H54 (cell line): ENCODE data around the gene ASAP2.
"Not testable (repeated sequence)": the region's sequence is repeated elsewhere in the genome, so short reads cannot be mapped to it uniquely, and the experiment has no call there.

ENCODE experiments used
- DNase-seq: peaks from one replicate; pipeline ENCODE4 v3.0.0; 2011; ENCODE audit warnings: low spot score, mixed read lengths; ENCODE audit not compliant: insufficient read length
- FAIRE-seq: peaks from 3 replicates; lab custom pipeline; 2011; peaks lifted over from hg19 to GRCh38; lab: Jason Lieb, UNC
- POLR2A ChIP-seq: IDR thresholded peaks from 2 replicates; pipeline ENCODE4 v1.6.1; 2011; ENCODE audit warnings: low read depth, mild to moderate bottlenecking, low read length

ASAP2 gene

GRCh38 chr2:9397201-9397600 lies 190.6 kb downstream of the ASAP2 start:
- no peak for TF ChIP-seq POLR2A
- FAIRE-seq (no peak), DNase-seq (no peak)

GRCh38 chr2:9398251-9398650 lies 191.6 kb downstream of the ASAP2 start:
- FAIRE-seq, DNase-seq: not testable (repeated sequence)

- TF ChIP-seq POLR2A = no peak
- no peak for FAIRE-seq
- DNase-seq = no peak
These were observed 192.5 kb downstream of the ASAP2 start for GRCh38 chr2:9398881-9399780.

- no peak for FAIRE-seq
- no peak for DNase-seq
These were observed 193.9 kb downstream of the ASAP2 start for GRCh38 chr2:9400268-9401058.

GRCh38 chr2:9401059-9401547 lies 194.5 kb downstream of the ASAP2 start:
- no peak for TF ChIP-seq POLR2A
- DNase-seq (no peak), FAIRE-seq (no peak)

More at GRCh38 chr2:9400268-9401058, 193.9 kb downstream of the ASAP2 start:
- TF ChIP-seq POLR2A = no peak

- DNase-seq = no peak
- TF ChIP-seq POLR2A = no peak
- FAIRE-seq = no peak
These were observed 195.2 kb downstream of the ASAP2 start for GRCh38 chr2:9401646-9402371.

GRCh38 chr2:9403924-9404323 lies 197.3 kb downstream of the ASAP2 start:
- no peak for TF ChIP-seq POLR2A
- FAIRE-seq (no peak), DNase-seq (no peak)

GRCh38 chr2:9404451-9404850 lies 197.8 kb downstream of the ASAP2 start:
- no peak for DNase-seq
- no peak for TF ChIP-seq POLR2A
- FAIRE-seq = no peak

- TF ChIP-seq POLR2A = no peak
- DNase-seq (no peak), FAIRE-seq (no peak)
These were observed 199.0 kb downstream of the ASAP2 start for GRCh38 chr2:9405636-9406035.

GRCh38 chr2:9406529-9407362 lies 200.1 kb downstream of the ASAP2 start:
- no peak for DNase-seq
- no peak for FAIRE-seq

GRCh38 chr2:9407363-9407811 lies 200.8 kb downstream of the ASAP2 start:
- no peak for TF ChIP-seq POLR2A
- no peak for FAIRE-seq
- no peak for DNase-seq

More at GRCh38 chr2:9406529-9407362, 200.1 kb downstream of the ASAP2 start:
- no peak for TF ChIP-seq POLR2A

GRCh38 chr2:9408641-9409151 lies 202.1 kb downstream of the ASAP2 start:
- DNase-seq (no peak), FAIRE-seq (no peak)
- no peak for TF ChIP-seq POLR2A

- no peak for TF ChIP-seq POLR2A
- no peak for DNase-seq
- FAIRE-seq = no peak
These were observed 203.5 kb downstream of the ASAP2 start for GRCh38 chr2:9410108-9410507.
